Neutrophil (primary cell): ENCODE results near the gene LRRC8B.

ENCODE experiments used
- H3K27ac ChIP-seq: fragments of 200-600 bp; sonication (generic); 2 replicates; pipeline ENCODE4 v1.5.1; 2016; ENCODE audit warnings: mild to moderate bottlenecking, moderate library complexity
- H3K27me3 ChIP-seq: fragments of 200-600 bp; sonication (generic); 2 replicates; pipeline ENCODE4 v1.6.0; 2016; ENCODE audit warnings: mild to moderate bottlenecking
- H3K36me3 ChIP-seq: fragments of 200-600 bp; sonication (generic); 2 replicates; pipeline ENCODE4 v1.5.1; 2017
- H3K4me1 ChIP-seq, 2 experiments: fragments of 200-600 bp in 1 of 2; sonication (generic) in 1 of 2; 1 replicate in 1 of 2; 2 replicates in 1 of 2; pipeline versions ENCODE4 v1.5.1 to v1.6.1; 2013 to 2016; ENCODE audit warnings: low read depth in 1 of 2, low read length in 1 of 2, mild to moderate bottlenecking in 1 of 2, moderate library complexity in 1 of 2; ENCODE audit not compliant: control insufficient read depth in 1 of 2, insufficient read depth in 1 of 2
- H3K4me3 ChIP-seq, 2 experiments: fragments of 200-600 bp in 1 of 2; sonication (generic) in 1 of 2; 1 replicate in 1 of 2; 2 replicates in 1 of 2; pipeline ENCODE4 v1.5.1; 2013 to 2016; ENCODE audit warnings: low read depth in 1 of 2, low read length in 1 of 2, mild to moderate bottlenecking in 1 of 2, moderate library complexity in 1 of 2
- H3K9me3 ChIP-seq: fragments of 200-600 bp; sonication (generic); 2 replicates; pipeline ENCODE4 v1.5.1; 2016
- CTCF ChIP-seq: fragments of 200-600 bp; sonication (generic); IDR thresholded peaks from 2 replicates; pipeline ENCODE4 v1.5.1; 2016; ENCODE audit warnings: antibody characterized with exemption

Gene LRRC8B

DNA sequence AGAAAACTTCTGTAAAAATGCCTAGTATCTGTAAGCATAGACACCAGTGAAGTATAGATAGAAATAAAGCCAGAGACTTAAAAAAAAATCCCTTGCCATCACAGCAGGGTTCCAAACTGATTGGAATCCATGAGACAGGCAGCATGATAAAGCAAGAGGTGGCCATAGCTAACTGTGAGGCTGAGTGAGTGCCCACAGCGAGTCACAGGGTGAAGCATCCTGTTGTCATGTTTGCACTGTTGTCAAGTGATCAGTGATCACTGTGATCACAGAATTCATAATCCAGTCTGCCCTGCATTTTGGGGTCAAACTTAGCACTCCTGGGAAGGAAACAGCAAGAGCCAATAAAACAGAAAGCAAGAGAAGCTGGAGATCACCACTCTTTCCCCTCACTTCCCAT lies 33.3 kb downstream of the LRRC8B start:
- Histone ChIP-seq H3K27me3 (no peaks in the 10 kb centered on the region), H3K27ac (no peak overlapping the region), H3K36me3 (no peaks in the 10 kb centered on the region), H3K4me3 (no peak overlapping the region), H3K9me3 (no peaks in the 10 kb centered on the region), H3K4me1 (peaks cover 19 to 27% of the 10 kb centered on the region in 2 experiments)
- TF ChIP-seq CTCF, result no peak

DNA sequence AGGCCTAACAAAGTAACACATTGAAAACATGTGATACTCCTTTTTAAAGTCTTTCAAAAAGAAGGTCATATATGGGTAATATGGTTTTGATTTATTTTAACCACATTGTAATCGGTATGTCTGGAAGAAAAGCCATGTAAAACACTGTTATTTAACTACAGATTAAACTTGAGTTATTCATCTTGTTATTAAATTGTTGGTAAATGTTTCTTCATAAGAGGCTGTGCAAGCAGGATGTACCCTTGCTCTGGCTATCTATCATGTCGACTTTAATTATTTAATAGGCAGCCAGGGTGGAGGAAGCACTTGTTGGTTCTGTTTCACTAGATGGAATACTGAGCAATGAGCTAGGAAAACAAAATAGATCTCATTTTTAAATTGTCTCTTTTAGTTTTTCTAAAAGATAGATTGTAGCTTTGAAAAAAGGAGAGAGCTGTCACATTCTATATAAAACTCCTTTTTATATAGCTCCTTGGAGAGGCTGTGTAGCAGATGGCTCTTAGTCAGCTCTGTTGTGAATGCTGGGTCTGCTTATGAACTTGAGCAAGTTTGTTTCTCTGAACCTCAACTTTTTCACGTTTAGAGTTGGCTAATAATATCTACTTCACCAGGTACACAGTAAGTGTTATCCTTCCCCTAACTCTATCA lies 39.5 kb downstream of the LRRC8B start:
- H3K27ac ChIP-seq, result no peak overlapping the region
- no peak for TF ChIP-seq CTCF
- H3K9me3 ChIP-seq, result no peaks in the 10 kb centered on the region
- H3K4me3 ChIP-seq, result no peak overlapping the region
- peaks cover 0 to 7% of the 10 kb centered on the region in 2 experiments for H3K4me1 ChIP-seq
- H3K36me3 ChIP-seq, result no peaks in the 10 kb centered on the region
- H3K27me3 ChIP-seq, result no peaks in the 10 kb centered on the region

DNA sequence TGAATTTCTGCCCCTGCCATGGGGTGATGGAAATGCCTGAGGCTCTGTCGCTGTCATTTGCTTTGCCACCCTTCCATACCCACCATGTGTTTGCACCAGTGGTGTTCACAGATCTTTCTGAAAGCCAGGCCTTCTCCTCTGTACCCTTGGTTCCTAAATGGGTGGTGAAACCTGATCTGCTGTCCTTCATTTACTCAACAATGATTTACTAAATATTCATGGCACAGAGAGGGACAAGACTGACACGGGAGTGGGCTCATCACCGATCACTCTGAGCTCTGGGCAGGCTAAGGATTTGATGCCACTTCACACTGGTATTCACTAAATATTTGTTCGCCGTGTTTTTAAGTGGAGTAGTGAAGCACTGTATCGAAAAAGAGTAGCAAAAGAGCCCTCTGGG lies 40.9 kb downstream of the LRRC8B start:
- H3K4me1 ChIP-seq, result peaks cover 0 to 7% of the 10 kb centered on the region in 2 experiments
- H3K4me3 ChIP-seq, result no peak overlapping the region
- no peak overlapping the region for H3K27ac ChIP-seq
- H3K36me3 ChIP-seq, result no peaks in the 10 kb centered on the region
- H3K9me3 ChIP-seq, result no peaks in the 10 kb centered on the region
- H3K27me3 ChIP-seq, result no peaks in the 10 kb centered on the region
- TF ChIP-seq CTCF, result no peak

DNA sequence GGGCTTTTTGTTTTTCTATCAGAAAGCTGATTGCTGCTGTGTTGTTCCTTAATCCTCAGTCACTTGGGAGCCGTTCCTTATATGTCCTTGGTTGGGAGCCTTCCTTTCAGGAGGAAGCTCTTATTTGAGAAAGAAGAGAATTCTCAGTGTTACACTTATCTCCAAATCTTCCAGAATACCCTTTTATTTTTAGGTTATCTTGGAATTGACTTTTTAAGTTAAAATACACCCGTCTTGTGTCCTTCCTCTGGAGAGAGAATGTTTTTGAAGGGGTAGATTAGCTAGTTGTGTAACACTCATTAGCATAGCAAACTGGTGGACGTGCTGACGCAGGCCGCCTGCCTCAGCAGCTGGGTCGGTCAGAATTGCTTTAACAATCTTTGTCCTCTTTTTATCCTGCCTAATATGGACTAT lies 42.1 kb downstream of the LRRC8B start:
- H3K4me3 ChIP-seq, result no peak overlapping the region
- H3K36me3 ChIP-seq, result no peaks in the 10 kb centered on the region
- H3K27ac ChIP-seq, result no peak overlapping the region
- TF ChIP-seq CTCF, result no peak
- no peaks in the 10 kb centered on the region for H3K9me3 ChIP-seq
- peaks cover 0 to 7% of the 10 kb centered on the region in 2 experiments for H3K4me1 ChIP-seq
- no peaks in the 10 kb centered on the region for H3K27me3 ChIP-seq

GRCh38 chr1:89567797-89568196 lies 43.2 kb downstream of the LRRC8B start:
- no peak for TF ChIP-seq CTCF
- no peak overlapping the region for H3K4me3 ChIP-seq

More at GRCh38 chr1:89567797-89568196, 43.2 kb downstream of the LRRC8B start:
- Histone ChIP-seq H3K36me3 (no peaks in the 10 kb centered on the region), H3K27me3 (no peaks in the 10 kb centered on the region), H3K4me1 (peaks cover 0 to 7% of the 10 kb centered on the region in 2 experiments), H3K9me3 (no peaks in the 10 kb centered on the region), H3K27ac (no peak overlapping the region)
